ENCODE data around the gene CD1D.

The CD1D gene

DNA sequence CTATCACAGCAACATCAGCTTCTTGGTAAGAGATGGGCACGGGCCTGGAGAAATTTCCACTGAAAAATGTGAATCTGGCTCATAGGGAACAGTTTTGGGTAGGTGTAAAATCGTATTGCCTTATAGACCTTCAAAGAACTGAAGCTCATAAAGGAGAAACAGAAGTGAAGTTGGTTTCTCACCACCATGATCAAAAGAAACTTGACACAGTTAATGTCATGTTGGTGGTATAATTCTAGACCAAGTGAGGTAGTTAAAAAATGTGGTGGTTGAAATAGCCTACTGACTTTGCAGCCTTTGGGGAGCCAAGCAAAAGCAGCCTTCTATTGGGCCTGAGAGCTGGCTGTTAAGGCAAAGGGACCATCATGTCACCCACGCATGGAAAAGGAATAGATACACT is 8.9 kb downstream of the CD1D start:
- no peaks in the 10 kb centered on the region for H3K79me2 ChIP-seq (ENCODE audit: low read length)
- H3K4me2 ChIP-seq (ENCODE audit: low read length) = no peak overlapping the region
- H3K27ac ChIP-seq (ENCODE audit: low read length) = no peak overlapping the region
- H4K20me1 ChIP-seq (ENCODE audit: insufficient read depth, low read length) = no peaks in the 10 kb centered on the region
- no peaks in the 10 kb centered on the region for H3K4me1 ChIP-seq (ENCODE audit: low read length)
- no peaks in the 10 kb centered on the region for H3K9me3 ChIP-seq (ENCODE audit: insufficient read depth, low read length)
- H3K9ac ChIP-seq (ENCODE audit: low read length) = no peak overlapping the region
- H3K27me3 ChIP-seq (ENCODE audit: low read depth, low read length) = peaks cover 24% of the 10 kb centered on the region
- H3K4me3 ChIP-seq (ENCODE audit: low read length) = no peak overlapping the region
- no peaks in the 10 kb centered on the region for H3K36me3 ChIP-seq (replicated peaks; ENCODE audit: low read depth, low read length)
- no peak overlapping the region for H2AFZ ChIP-seq (ENCODE audit: low read depth, low read length)
- no peak for TF ChIP-seq EZH2phosphoT487 (IDR thresholded peaks at IDR 0.05; ENCODE audit: low read depth)
- TF ChIP-seq, protein P1, sequence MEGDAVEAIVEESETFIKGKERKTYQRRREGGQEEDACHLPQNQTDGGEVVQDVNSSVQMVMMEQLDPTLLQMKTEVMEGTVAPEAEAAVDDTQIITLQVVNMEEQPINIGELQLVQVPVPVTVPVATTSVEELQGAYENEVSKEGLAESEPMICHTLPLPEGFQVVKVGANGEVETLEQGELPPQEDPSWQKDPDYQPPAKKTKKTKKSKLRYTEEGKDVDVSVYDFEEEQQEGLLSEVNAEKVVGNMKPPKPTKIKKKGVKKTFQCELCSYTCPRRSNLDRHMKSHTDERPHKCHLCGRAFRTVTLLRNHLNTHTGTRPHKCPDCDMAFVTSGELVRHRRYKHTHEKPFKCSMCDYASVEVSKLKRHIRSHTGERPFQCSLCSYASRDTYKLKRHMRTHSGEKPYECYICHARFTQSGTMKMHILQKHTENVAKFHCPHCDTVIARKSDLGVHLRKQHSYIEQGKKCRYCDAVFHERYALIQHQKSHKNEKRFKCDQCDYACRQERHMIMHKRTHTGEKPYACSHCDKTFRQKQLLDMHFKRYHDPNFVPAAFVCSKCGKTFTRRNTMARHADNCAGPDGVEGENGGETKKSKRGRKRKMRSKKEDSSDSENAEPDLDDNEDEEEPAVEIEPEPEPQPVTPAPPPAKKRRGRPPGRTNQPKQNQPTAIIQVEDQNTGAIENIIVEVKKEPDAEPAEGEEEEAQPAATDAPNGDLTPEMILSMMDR (IDR thresholded peaks at IDR 0.05; ENCODE audit: low read depth, low read length) = no peak

DNA sequence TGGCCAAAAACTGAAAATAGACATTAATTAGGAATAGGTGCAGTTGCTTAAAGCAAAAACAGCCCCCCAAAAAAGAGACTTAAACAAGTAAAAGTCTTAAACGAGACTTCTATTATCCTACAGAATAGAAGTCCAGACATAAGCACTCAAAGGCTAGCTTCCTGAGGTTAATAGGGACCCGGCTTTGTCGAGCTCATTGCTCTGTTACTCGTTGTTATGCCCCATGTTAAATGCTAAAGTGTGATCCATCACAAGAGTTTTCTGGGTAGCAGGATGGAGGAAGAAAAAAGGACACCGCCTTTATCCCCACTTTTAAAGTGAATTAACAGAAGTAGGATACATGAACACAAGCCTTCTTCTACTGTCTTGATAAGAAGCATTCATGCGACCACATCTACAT is 10.6 kb downstream of the CD1D start:
- H3K27ac ChIP-seq (ENCODE audit: low read length) = no peak overlapping the region
- H3K4me1 ChIP-seq (ENCODE audit: low read length) = no peaks in the 10 kb centered on the region
- no peak overlapping the region for H3K9ac ChIP-seq (ENCODE audit: low read length)
- H2AFZ ChIP-seq (ENCODE audit: low read depth, low read length) = no peak overlapping the region
- H3K4me3 ChIP-seq (ENCODE audit: low read length) = no peak overlapping the region
- no peaks in the 10 kb centered on the region for H4K20me1 ChIP-seq (ENCODE audit: insufficient read depth, low read length)
- peaks cover 13% of the 10 kb centered on the region for H3K27me3 ChIP-seq (ENCODE audit: low read depth, low read length)
- H3K79me2 ChIP-seq (ENCODE audit: low read length) = no peaks in the 10 kb centered on the region
- H3K4me2 ChIP-seq (ENCODE audit: low read length) = no peak overlapping the region
- TF ChIP-seq, protein P1 (IDR thresholded peaks at IDR 0.05; ENCODE audit: low read depth, low read length) = no peak
- no peaks in the 10 kb centered on the region for H3K36me3 ChIP-seq (replicated peaks; ENCODE audit: low read depth, low read length)
- H3K9me3 ChIP-seq (ENCODE audit: insufficient read depth, low read length) = no peaks in the 10 kb centered on the region

DNA sequence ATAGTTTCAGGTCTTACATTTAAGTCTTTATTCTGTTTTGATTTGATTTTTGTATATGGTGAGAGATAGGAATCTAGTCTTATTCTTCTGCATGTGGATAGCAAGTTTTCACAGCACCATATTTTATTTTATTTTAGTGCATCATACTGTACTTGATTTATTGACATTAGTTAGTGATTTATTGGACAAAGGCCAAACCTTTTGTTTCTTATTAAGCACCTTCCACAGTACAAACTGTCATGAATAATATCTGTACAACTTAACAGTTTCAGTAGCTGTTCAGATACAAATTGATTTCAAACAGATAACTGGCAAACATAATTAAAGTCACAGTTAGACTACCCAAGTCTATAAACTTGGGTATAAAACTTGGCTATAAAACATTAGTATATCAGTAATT is 15.8 kb downstream of the CD1D start:
- Histone ChIP-seq H3K4me1 (ENCODE audit: low read length) (0 out of 2 replicates have a peak, but pooled peaks cover 4% of the 10 kb centered on the region), H3K4me2 (ENCODE audit: low read length) (no peak overlapping the region), H2AFZ (ENCODE audit: low read depth, low read length) (no peak overlapping the region), H3K79me2 (ENCODE audit: low read length) (no peaks in the 10 kb centered on the region), H4K20me1 (ENCODE audit: insufficient read depth, low read length) (no peaks in the 10 kb centered on the region), H3K27ac (ENCODE audit: low read length) (no peak overlapping the region), H3K9me3 (ENCODE audit: insufficient read depth, low read length) (no peaks in the 10 kb centered on the region), H3K4me3 (ENCODE audit: low read length) (no peak overlapping the region), H3K36me3 (replicated peaks; ENCODE audit: low read depth, low read length) (no peaks in the 10 kb centered on the region), H3K27me3 (ENCODE audit: low read depth, low read length) (peaks cover 2% of the 10 kb centered on the region; the same call in 1 of the 2 replicates), H3K9ac (ENCODE audit: low read length) (no peak overlapping the region)
- TF ChIP-seq, protein P1 (IDR thresholded peaks at IDR 0.05; ENCODE audit: low read depth, low read length) = no peak
- no peak for TF ChIP-seq EZH2phosphoT487 (IDR thresholded peaks at IDR 0.05; ENCODE audit: low read depth)

DNA sequence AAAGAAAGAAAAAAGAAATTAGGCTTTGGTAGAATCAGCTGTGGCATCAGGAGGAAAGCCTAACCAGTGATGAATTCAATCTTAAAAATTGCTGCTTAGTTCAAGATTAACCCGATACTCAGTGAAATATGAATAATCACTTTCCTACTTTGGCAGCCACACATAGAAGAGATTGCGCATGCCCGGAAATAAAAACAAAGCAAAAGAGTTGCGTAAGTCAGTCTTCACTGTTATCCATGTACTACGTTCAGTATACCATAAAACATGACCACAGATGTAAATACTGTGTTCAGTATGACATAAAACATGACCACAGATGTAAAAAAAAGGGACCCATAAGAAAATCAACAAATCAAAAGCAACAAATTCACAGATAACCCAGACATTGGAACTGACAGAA is 19.2 kb downstream of the CD1D start:
- H3K27me3 ChIP-seq (ENCODE audit: low read depth, low read length) = no peaks in the 10 kb centered on the region
- no peak overlapping the region for H3K9ac ChIP-seq (ENCODE audit: low read length)
- H3K4me3 ChIP-seq (ENCODE audit: low read length) = no peak overlapping the region
- H3K79me2 ChIP-seq (ENCODE audit: low read length) = no peaks in the 10 kb centered on the region
- H3K27ac ChIP-seq (ENCODE audit: low read length) = no peak overlapping the region
- TF ChIP-seq, protein P1 (IDR thresholded peaks at IDR 0.05; ENCODE audit: low read depth, low read length) = no peak
- TF ChIP-seq EZH2phosphoT487 (IDR thresholded peaks at IDR 0.05; ENCODE audit: low read depth) = no peak
- H2AFZ ChIP-seq (ENCODE audit: low read depth, low read length) = no peak overlapping the region
- no peaks in the 10 kb centered on the region for H3K9me3 ChIP-seq (ENCODE audit: insufficient read depth, low read length)
- peaks cover 15% of the 10 kb centered on the region for H3K4me1 ChIP-seq (ENCODE audit: low read length)
- H4K20me1 ChIP-seq (ENCODE audit: insufficient read depth, low read length) = no peaks in the 10 kb centered on the region
- H3K4me2 ChIP-seq (ENCODE audit: low read length) = no peak overlapping the region
- H3K36me3 ChIP-seq (replicated peaks; ENCODE audit: low read depth, low read length) = no peaks in the 10 kb centered on the region
